Renal pelvis (tissue), 4 donors: Measurements from ENCODE around the gene ZFAND2A. TPM values are rescaled to one million over a fixed set of nuclear protein-coding genes. Genes with fewer than 3 reads are reported as not detected.
"Not testable (repeated sequence)": the region's sequence is repeated elsewhere in the genome, so short reads cannot be mapped to it uniquely, and the experiment has no call there.

Experiments
- DNase-seq: peaks from one replicate; pipeline ENCODE4 v3.0.0-alpha.2; 2013
- polyA plus RNA-seq, 3 donors: library from polyadenylated mRNA; unstranded; fragments of 120-200 nt; gene quantifications; one replicate each; pipeline ENCODE4 v1.2.1, GENCODE V29; 2013; ENCODE audit not compliant: insufficient read length in 3 of 3

The ZFAND2A gene
- polyA plus RNA-seq, 3 donors = 19.7 to 24.1 (median 22.2) TPM

GRCh38 chr7:1181031-1181430, 21.0 kb upstream of the ZFAND2A start:
- no peak for DNase-seq

GRCh38 chr7:1176891-1177373, 16.9 kb upstream of the ZFAND2A start:
- no peak for DNase-seq

- peak; percentile 80 for DNase-seq
These were observed 16.2 kb upstream of the ZFAND2A start for GRCh38 chr7:1175967-1176851.

- no peak for DNase-seq
These were observed 15.6 kb upstream of the ZFAND2A start for GRCh38 chr7:1175597-1175966.

GRCh38 chr7:1174881-1175596, 15.0 kb upstream of the ZFAND2A start:
- no peak for DNase-seq

- DNase-seq = no peak
These were observed 14.0 kb upstream of the ZFAND2A start for GRCh38 chr7:1174002-1174401.

GRCh38 chr7:1172666-1173523, 12.9 kb upstream of the ZFAND2A start:
- no peak for DNase-seq

- DNase-seq = not testable (repeated sequence)
These were observed 11.5 kb upstream of the ZFAND2A start for GRCh38 chr7:1171516-1171915.

GRCh38 chr7:1170741-1171501, 10.9 kb upstream of the ZFAND2A start:
- no peak for DNase-seq

GRCh38 chr7:1169409-1170368, 9.7 kb upstream of the ZFAND2A start:
- peak; percentile 84 for DNase-seq

GRCh38 chr7:1168422-1168821, 8.4 kb upstream of the ZFAND2A start:
- no peak for DNase-seq

GRCh38 chr7:1164436-1164835, 4.4 kb upstream of the ZFAND2A start:
- DNase-seq = no peak

GRCh38 chr7:1163121-1163520, 3.1 kb upstream of the ZFAND2A start:
- no peak for DNase-seq

GRCh38 chr7:1160670-1161021, 650 bp upstream of the ZFAND2A start:
- DNase-seq = no peak

- not testable (repeated sequence) for DNase-seq
These were observed 765 bp downstream of the ZFAND2A start for GRCh38 chr7:1159231-1159630.

GRCh38 chr7:1158203-1159126, 1.5 kb downstream of the ZFAND2A start:
- no peak for DNase-seq

- DNase-seq = no peak
These were observed 3.0 kb downstream of the ZFAND2A start for GRCh38 chr7:1156782-1157535.
